ENCODE measurements around the gene CEACAM7. TPM values are rescaled to one million over a fixed set of nuclear protein-coding genes. Genes with fewer than 3 reads are reported as not detected.
"Not testable (repeated sequence)": the region's sequence is repeated elsewhere in the genome, so short reads cannot be mapped to it uniquely, and the experiment has no call there.

Gene CEACAM7
- total RNA-seq, 1 donor from 2014 or later, result 0.39 TPM

GRCh38 chr19:41656756-41657155 is 31.3 kb downstream of the CEACAM7 start:
- not testable (repeated sequence) for DNase-seq (ENCODE audit: low read depth in 2 of 2)

GRCh38 chr19:41652250-41652649 is 35.8 kb downstream of the CEACAM7 start:
- no peak for DNase-seq (ENCODE audit: low read depth in 2 of 2)

GRCh38 chr19:41649827-41650226 is 38.2 kb downstream of the CEACAM7 start:
- no peak for DNase-seq (ENCODE audit: low read depth in 2 of 2)

- DNase-seq (ENCODE audit: low read depth in 2 of 2), result no peak
Observed at GRCh38 chr19:41646589-41647204, 41.4 kb downstream of the CEACAM7 start.

GRCh38 chr19:41641879-41642485 is 46.1 kb downstream of the CEACAM7 start:
- peak; percentile 30 to 61 for DNase-seq (ENCODE audit: low read depth in 2 of 2)

- DNase-seq (ENCODE audit: low read depth in 2 of 2), result no peak
Observed at GRCh38 chr19:41638641-41639081, 49.4 kb downstream of the CEACAM7 start.

- no peak for DNase-seq (ENCODE audit: low read depth in 2 of 2)
Observed at GRCh38 chr19:41637484-41637883, 50.6 kb downstream of the CEACAM7 start.

- DNase-seq (ENCODE audit: low read depth in 2 of 2), result no peak
Observed at GRCh38 chr19:41627966-41628675, 59.9 kb downstream of the CEACAM7 start.

GRCh38 chr19:41626877-41627276 is 61.2 kb downstream of the CEACAM7 start, which contains the start of gene CEACAM4:
CEACAM4 (minus strand) TSS chr19:41627074; CDS start chr19:41626963, 111 bp downstream.
- no peak for DNase-seq (ENCODE audit: low read depth in 2 of 2)

- DNase-seq (ENCODE audit: low read depth in 2 of 2), result no peak
Observed at GRCh38 chr19:41626278-41626677, 61.8 kb downstream of the CEACAM7 start.

GRCh38 chr19:41624937-41625336 is 63.1 kb downstream of the CEACAM7 start:
- no peak for DNase-seq (ENCODE audit: low read depth in 2 of 2)

- no peak for DNase-seq (ENCODE audit: low read depth in 2 of 2)
Observed at GRCh38 chr19:41624515-41624914, 63.6 kb downstream of the CEACAM7 start.

- no peak for DNase-seq (ENCODE audit: low read depth in 2 of 2)
Observed at GRCh38 chr19:41623360-41623759, 64.7 kb downstream of the CEACAM7 start.

Other genes starting within 250 kb of the CEACAM7 start
- 36.7 and 41.6 TPM in 2 replicates for gene DMAC2, start 248.4 kb downstream of the CEACAM7 start, total RNA-seq
- gene ERICH4, start 245.1 kb downstream of the CEACAM7 start, total RNA-seq, result not detected in 2 replicates
- 10.8 and 17.7 TPM in 2 replicates for gene CEACAM21, start 112.1 kb downstream of the CEACAM7 start, total RNA-seq
- not detected in 2 replicates for gene CEACAM4, start 61.2 kb downstream of the CEACAM7 start, total RNA-seq
- gene CEACAM5, start 20.4 kb upstream of the CEACAM7 start, total RNA-seq, result not detected in 2 replicates
- gene CEACAM6, start 67.3 kb upstream of the CEACAM7 start, total RNA-seq, result not detected in 2 replicates
- not detected in 2 replicates for gene CEACAM3, start 108.3 kb upstream of the CEACAM7 start, total RNA-seq
- gene LYPD4, start 156.4 kb upstream of the CEACAM7 start, total RNA-seq, result not detected in 2 replicates
- not detected in 2 replicates for gene DMRTC2, start 156.8 kb upstream of the CEACAM7 start, total RNA-seq
- gene RPS19, start 172.0 kb upstream of the CEACAM7 start, total RNA-seq, result 398 and 471 TPM in 2 replicates
- 0.13 and 0.25 TPM in 2 replicates for gene CD79A, start 189.0 kb upstream of the CEACAM7 start, total RNA-seq
- gene ARHGEF1, start 194.9 kb upstream of the CEACAM7 start, total RNA-seq, result 27.9 and 35.0 TPM in 2 replicates
- gene ERFL, start 240.2 kb upstream of the CEACAM7 start, total RNA-seq, result not detected in 2 replicates